Epithelial cell of proximal tubule (primary cell): ENCODE measurements around the gene CXCL12. TPM values are rescaled to one million over a fixed set of nuclear protein-coding genes. Genes with fewer than 3 reads are reported as not detected.

Experiments used
- DNase-seq: peaks from one replicate; pipeline ENCODE4 v3.0.0-alpha.2; 2011; ENCODE audit warnings: low read depth
- H3K4me3 ChIP-seq: 2 replicates; pipeline ENCODE4 v1.5.1; 2011; ENCODE audit warnings: low read depth, mild to moderate bottlenecking, low read length
- CTCF ChIP-seq: conservative IDR thresholded peaks from 2 replicates; pipeline ENCODE4 v1.5.1; 2012; ENCODE audit warnings: low read depth, mild to moderate bottlenecking, low read length
- total RNA-seq: library from RNA; depleted of rRNA; stranded (reverse); fragments of >200 nt; gene quantifications from 2 replicates; pipeline ENCODE4 v1.2.3, GENCODE V29; 2015

The CXCL12 gene
- total RNA-seq, 1 donor from 2014 or later, result 0.46 TPM

DNA sequence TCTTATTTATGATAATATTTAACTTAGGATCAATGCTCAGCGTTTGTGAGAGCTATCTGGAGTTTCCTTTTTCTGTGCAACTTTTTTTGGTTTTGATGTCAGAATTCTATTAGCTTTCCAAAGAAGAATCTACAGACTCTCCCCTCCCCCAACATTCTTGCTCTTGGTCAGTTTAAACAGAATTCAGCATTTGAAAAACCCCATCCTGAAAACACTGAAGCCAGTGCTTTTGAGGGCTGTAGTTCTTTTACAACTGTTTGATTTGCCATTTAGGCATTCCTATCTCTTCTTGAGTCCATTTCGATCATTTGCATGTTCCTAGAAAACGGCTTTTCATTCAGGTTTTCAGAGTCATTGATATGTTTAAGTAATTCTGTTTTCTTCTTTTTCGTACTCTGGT lies 15.6 kb upstream of the CXCL12 start:
- TF ChIP-seq CTCF, result no peak
- no peak overlapping the region for H3K4me3 ChIP-seq
- no peak for DNase-seq

- no peak overlapping the region for H3K4me3 ChIP-seq
- no peak for DNase-seq
- TF ChIP-seq CTCF, result no peak
Observed at GRCh38 chr10:44399659-44400451, 15.0 kb upstream of the CXCL12 start.

- DNase-seq, result no peak
- no peak for TF ChIP-seq CTCF
- H3K4me3 ChIP-seq, result no peak overlapping the region
Observed at GRCh38 chr10:44398747-44399658, 14.1 kb upstream of the CXCL12 start.

- no peak for TF ChIP-seq CTCF
- DNase-seq, result no peak
- no peak overlapping the region for H3K4me3 ChIP-seq
Observed at GRCh38 chr10:44398271-44398670, 13.4 kb upstream of the CXCL12 start.

- no peak for TF ChIP-seq CTCF
- DNase-seq, result no peak
- no peak overlapping the region for H3K4me3 ChIP-seq
Observed at GRCh38 chr10:44397476-44398225, 12.8 kb upstream of the CXCL12 start.

GRCh38 chr10:44396671-44397191 lies 11.8 kb upstream of the CXCL12 start:
- H3K4me3 ChIP-seq, result no peak overlapping the region
- TF ChIP-seq CTCF, result no peak
- no peak for DNase-seq
